Measurements from ENCODE around the gene FAM24B.

The FAM24B gene

GRCh38 chr10:122822973-122823690, 56.2 kb downstream of the FAM24B start:
- no peak for DNase-seq

DNA sequence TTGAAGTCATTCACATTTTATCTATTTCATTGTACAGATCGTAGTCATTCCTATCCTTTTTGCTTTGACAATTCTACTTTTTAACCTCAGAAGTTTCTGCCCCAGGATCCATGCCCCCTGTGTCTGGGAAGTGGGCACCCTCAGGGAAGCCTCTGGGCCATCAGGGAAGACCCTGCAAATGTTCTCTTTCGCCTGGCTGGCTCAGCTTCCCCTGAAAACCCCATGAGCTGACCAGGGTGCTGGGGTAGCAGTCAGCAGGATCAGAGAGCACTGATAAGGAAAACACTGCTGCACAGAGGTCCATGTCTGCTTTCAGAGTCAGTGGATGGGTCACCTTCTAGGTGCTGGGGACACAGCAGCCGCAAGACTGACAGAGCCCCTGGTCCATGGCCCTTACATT, 57.6 kb downstream of the FAM24B start:
- DNase-seq: no peak

DNA sequence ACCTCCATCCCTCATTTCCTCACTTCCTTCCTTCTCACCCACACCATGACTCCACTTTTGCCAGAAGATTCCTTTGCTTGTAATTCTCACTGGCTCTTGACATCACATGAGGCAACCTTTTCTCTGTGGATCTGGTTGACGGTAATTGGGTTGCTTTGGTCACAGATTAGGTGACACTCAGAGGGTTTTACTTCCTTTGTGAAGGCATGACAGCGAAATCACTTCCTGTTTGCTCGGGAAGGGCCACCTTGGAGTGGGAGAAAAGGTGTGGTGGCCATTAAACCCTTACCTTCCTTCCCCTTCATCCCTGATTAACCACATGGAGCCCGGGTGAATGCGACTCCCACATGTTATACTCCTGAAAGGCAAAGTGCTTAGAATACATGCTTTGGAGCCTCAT, 63.9 kb downstream of the FAM24B start:
- DNase-seq: no peak

DNA sequence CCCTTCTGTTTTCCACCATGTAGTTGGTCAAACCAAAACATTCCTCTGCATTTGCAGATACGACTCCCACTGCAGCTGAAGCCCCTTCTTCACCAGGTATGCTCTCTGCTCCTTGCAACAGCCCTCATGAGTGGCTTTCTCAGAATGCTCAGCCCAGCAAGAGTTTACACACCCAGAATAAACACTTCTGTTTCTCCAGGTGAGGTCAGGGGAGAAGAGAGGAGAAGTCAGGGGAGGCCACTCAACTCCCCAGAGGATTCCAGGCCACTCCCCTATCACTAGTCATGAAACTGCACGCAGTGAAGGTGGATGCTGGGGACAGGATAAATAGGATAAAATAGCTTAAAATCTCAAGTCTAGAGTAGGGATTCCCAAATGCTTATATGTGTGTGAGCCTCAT, 64.9 kb downstream of the FAM24B start:
- DNase-seq: no peak

DNA sequence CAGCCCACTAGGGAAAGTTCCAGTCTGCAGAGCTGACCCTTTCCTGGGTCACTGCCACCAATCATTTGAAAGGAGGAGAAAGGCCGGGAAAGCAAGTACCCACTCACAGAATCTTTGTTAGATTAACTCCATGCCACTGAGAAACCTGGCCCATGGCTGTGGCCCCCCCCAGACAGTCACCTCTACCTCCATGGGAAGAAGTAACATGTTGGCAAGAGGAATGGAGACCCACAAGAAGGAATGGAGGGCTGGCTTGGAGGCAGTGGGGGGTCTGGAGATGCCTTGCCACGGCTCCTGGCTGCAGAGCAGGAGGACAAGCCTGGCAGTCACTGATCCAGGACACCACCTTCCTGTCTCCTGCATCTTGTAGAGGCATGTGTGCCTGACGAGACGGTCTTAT, 66.6 kb downstream of the FAM24B start:
- DNase-seq: no peak

GRCh38 chr10:122802282-122802681, 77.1 kb downstream of the FAM24B start:
- no peak for DNase-seq

Data from activated CD4-positive, alpha-beta T cell treated with anti-CD3 and anti-CD28 coated beads, Interleukin-2, amount 50 U/mL, for 1 hour (primary cell).